Uterus (tissue), 4 donors: ENCODE measurements around the gene USP6. TPM values are rescaled to one million over a fixed set of nuclear protein-coding genes. Genes with fewer than 3 reads are reported as not detected.

Experiments used
- DNase-seq, 2 donors: peaks; one replicate each; pipeline ENCODE4 v3.0.0-alpha.2; 2019 to 2020
- H3K27ac ChIP-seq, 2 donors: fragments of 200-600 bp; sonication (generic); 1 replicate in 1 of 2; 2 replicates in 1 of 2; pipeline ENCODE4 v1.5.1; 2016 to 2018
- H3K27me3 ChIP-seq, 2 donors: fragments of 200-600 bp; sonication (generic); one replicate each; pipeline ENCODE4 v1.5.1; 2018 to 2019; ENCODE audit warnings: control low read depth in 1 of 2
- H3K36me3 ChIP-seq, 2 donors: fragments of 200-600 bp; sonication (generic); one replicate each; pipeline ENCODE4 v1.5.1; 2019; ENCODE audit warnings: control low read depth in 1 of 2
- H3K4me1 ChIP-seq, 2 donors: fragments of 200-600 bp; sonication (generic); one replicate each; pipeline ENCODE4 v1.5.1; 2018 to 2019; ENCODE audit warnings: control low read depth in 1 of 2
- H3K4me3 ChIP-seq, 2 donors: fragments of 200-600 bp; sonication (generic); 1 replicate in 1 of 2; 2 replicates in 1 of 2; pipeline ENCODE4 v1.5.1; 2018 to 2019; ENCODE audit warnings: mild to moderate bottlenecking in 1 of 2
- H3K9me3 ChIP-seq, 2 donors: fragments of 200-600 bp; sonication (generic); one replicate each; pipeline ENCODE4 v1.5.1; 2019; ENCODE audit warnings: control low read depth in 1 of 2
- CTCF ChIP-seq, 4 experiments: fragments of 200-600 bp in 2 of 4; fragments of 450-650 bp in 2 of 4; sonication (generic) in 2 of 4; IDR thresholded peaks; one replicate each; pipeline ENCODE4 v1.5.1; 2016 to 2019; ENCODE audit warnings: antibody characterized with exemption in 4 of 4, mild to moderate bottlenecking in 2 of 4, moderate library complexity in 1 of 4
- POLR2A ChIP-seq, 2 donors: fragments of 450-650 bp; IDR thresholded peaks; one replicate each; pipeline ENCODE4 v1.6.1; 2016; ENCODE audit warnings: antibody characterized with exemption in 2 of 2, mild to moderate bottlenecking in 1 of 2, moderate library complexity in 1 of 2
- intact Hi-C: fragments of 100-400 bp; cut with DNase I; formaldehyde crosslinking; loops from one replicate; pipeline ENCODE4 v1.15.1; 2023; ENCODE audit warnings: low total_unique reads
- total RNA-seq, 4 donors: library from RNA; depleted of rRNA in 3 of 4; stranded (reverse); fragments of >200 nt in 3 of 4; gene quantifications; one replicate each; pipeline versions ENCODE4 v1.1.0 to v1.2.4, GENCODE V29; 2014 to 2023
- donor health status: DM: yes; HTN: yes; CAD: no.

The USP6 gene
- total RNA-seq, 4 donors from 2014 or later = 0.21 to 2.6 (median 0.97) TPM; not detected in 1

DNA sequence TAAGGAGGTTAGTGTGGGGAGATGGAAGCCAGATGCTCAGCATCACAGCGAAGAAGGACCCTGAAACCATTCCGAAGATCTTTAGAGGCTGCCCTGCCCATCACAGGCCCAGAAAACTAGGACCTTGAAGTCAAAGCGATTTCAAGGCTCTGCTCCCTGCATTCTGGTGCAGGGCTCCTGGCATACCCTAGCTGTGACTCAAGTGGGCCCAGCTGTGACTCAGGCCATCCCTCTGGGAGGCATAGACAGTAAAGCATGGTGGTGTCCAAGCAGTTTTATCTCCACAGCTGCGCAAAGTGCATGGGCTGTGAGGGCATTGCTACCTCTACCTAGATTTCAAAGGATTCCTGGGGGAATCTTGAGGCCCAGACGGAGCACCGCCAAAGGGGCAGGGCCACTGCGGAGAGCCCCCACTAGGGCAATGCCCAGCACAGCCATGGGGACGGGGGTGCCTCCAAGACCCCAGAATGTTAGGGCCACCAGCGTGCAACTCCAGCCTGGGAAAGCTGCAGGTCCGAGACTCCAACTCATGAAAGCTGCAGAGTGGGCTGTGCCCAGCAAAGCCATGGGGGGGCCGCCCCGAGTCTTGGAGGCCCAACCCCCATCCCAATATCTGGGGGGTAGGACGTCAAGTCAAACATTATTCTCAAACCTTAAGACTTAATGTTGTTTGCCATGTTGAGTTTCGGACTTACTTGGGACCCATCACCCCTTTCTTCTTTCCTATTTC lies 87.5 kb downstream of the USP6 start:
- H3K4me1 ChIP-seq = no peaks in the 10 kb centered on the region
- H3K4me3 ChIP-seq = no peak overlapping the region
- no peak for DNase-seq
- H3K9me3 ChIP-seq = no peaks in the 10 kb centered on the region
- intact Hi-C loops = no loop called here
- H3K27ac ChIP-seq = no peak overlapping the region
- H3K36me3 ChIP-seq = no peaks in the 10 kb centered on the region
- no peaks in the 10 kb centered on the region for H3K27me3 ChIP-seq
- TF ChIP-seq CTCF (IDR thresholded peaks at IDR 0.05) (no peak), POLR2A (IDR thresholded peaks at IDR 0.05) (no peak)

DNA sequence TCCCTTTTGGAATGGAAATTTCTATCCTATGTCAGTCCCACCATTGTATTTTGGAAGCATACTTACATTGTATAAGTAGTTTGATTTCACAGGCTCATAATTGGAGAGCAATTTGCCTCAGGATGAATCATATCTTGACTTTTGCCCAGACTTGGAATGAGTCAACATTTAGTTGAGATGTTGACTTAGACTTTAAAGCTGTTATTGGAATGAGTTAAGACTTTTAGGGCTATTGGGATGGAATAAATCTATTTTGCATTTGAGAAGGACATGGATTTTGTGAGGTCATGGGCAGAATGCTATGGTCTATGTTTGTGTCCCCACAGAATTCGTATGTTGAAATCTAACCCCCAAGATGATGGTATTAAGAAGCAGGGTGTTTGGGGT lies 88.1 kb downstream of the USP6 start:
- H3K27me3 ChIP-seq = no peaks in the 10 kb centered on the region
- intact Hi-C loops = no loop called here
- no peaks in the 10 kb centered on the region for H3K9me3 ChIP-seq
- no peak for DNase-seq
- no peak overlapping the region for H3K4me3 ChIP-seq
- H3K36me3 ChIP-seq = no peaks in the 10 kb centered on the region
- TF ChIP-seq POLR2A (IDR thresholded peaks at IDR 0.05) (no peak), CTCF (IDR thresholded peaks at IDR 0.05) (no peak)
- no peaks in the 10 kb centered on the region for H3K4me1 ChIP-seq
- no peak overlapping the region for H3K27ac ChIP-seq

DNA sequence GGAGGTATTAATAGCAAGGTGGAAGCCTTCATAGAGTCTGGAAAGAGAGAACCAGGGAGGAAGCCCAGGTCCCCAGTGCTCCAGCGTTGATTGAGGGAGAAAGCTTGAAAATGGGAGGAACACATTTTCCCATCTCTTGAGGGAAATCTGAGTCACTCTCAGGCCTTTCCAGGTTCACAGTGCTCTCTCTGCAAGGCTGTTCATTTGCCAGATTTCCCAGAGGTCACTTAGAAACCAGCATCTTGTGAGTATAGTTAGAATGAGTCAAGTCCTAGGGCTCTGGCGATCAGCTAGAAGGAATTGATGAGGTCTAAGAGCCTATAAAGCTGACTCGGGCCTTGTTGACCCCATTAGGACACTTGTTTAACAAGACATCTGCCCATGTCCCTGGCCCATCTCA lies 93.6 kb downstream of the USP6 start:
- Histone ChIP-seq H3K36me3 (no peaks in the 10 kb centered on the region), H3K9me3 (no peaks in the 10 kb centered on the region), H3K4me3 (no peak overlapping the region), H3K4me1 (no peaks in the 10 kb centered on the region), H3K27ac (no peak overlapping the region), H3K27me3 (no peaks in the 10 kb centered on the region)
- DNase-seq = no peak
- TF ChIP-seq POLR2A (IDR thresholded peaks at IDR 0.05) = no peak
- no peak for TF ChIP-seq CTCF (IDR thresholded peaks at IDR 0.05)
- intact Hi-C loops = no loop called here

- Histone ChIP-seq H3K27me3 (no peaks in the 10 kb centered on the region), H3K4me1 (no peaks in the 10 kb centered on the region), H3K4me3 (no peak overlapping the region), H3K9me3 (no peaks in the 10 kb centered on the region), H3K27ac (no peak overlapping the region), H3K36me3 (no peaks in the 10 kb centered on the region)
- no peak for DNase-seq
- intact Hi-C loops = no loop called here
- no peak for TF ChIP-seq CTCF (IDR thresholded peaks at IDR 0.05)
- no peak for TF ChIP-seq POLR2A (IDR thresholded peaks at IDR 0.05)
Measured at GRCh38 chr17:5210091-5210490, 94.3 kb downstream of the USP6 start.

GRCh38 chr17:5210614-5211252 lies 94.9 kb downstream of the USP6 start:
- no peak overlapping the region for H3K4me3 ChIP-seq
- H3K9me3 ChIP-seq = no peaks in the 10 kb centered on the region
- DNase-seq = no peak
- H3K27me3 ChIP-seq = no peaks in the 10 kb centered on the region
- no peaks in the 10 kb centered on the region for H3K36me3 ChIP-seq
- no peak overlapping the region for H3K27ac ChIP-seq
- H3K4me1 ChIP-seq = no peaks in the 10 kb centered on the region
- intact Hi-C loops = no loop called here
- TF ChIP-seq CTCF (IDR thresholded peaks at IDR 0.05) = no peak
- TF ChIP-seq POLR2A (IDR thresholded peaks at IDR 0.05) = no peak
